SK-N-MC (cell line): ENCODE results near the gene ECM2.

Source experiments
- EZH2 ChIP-seq: fragments of 200-600 bp; sonication (generic); IDR thresholded peaks from one replicate; pipeline ENCODE4 v1.6.1; 2017; ENCODE audit warnings: antibody characterized with exemption
- FOXP2 ChIP-seq: optimal IDR thresholded peaks from 2 replicates; pipeline ENCODE3; 2011; ENCODE audit warnings: mild to moderate bottlenecking, moderate library complexity; ENCODE audit not compliant: insufficient read depth; ENCODE audit errors: extremely low read length, control extremely low read depth
- POLR2AphosphoS5 ChIP-seq: IDR thresholded peaks from 2 replicates; pipeline ENCODE4 v1.6.1; 2012; ENCODE audit warnings: mild to moderate bottlenecking, low read depth, low read length, borderline replicate concordance

- TF ChIP-seq POLR2AphosphoS5 (no peak), EZH2 (no peak), FOXP2 (no peak)
Measured at GRCh38 chr9:92468206-92468605, 67.6 kb downstream of the ECM2 start.
